Inflammatory macrophage treated with lipopolysaccharide for 4 hours (primary cell): ENCODE measurements around the gene NRP2.

ENCODE experiments used
- DNase-seq: peaks from one replicate; pipeline ENCODE4 v3.0.0-alpha.2; 2020

NRP2 gene

DNA sequence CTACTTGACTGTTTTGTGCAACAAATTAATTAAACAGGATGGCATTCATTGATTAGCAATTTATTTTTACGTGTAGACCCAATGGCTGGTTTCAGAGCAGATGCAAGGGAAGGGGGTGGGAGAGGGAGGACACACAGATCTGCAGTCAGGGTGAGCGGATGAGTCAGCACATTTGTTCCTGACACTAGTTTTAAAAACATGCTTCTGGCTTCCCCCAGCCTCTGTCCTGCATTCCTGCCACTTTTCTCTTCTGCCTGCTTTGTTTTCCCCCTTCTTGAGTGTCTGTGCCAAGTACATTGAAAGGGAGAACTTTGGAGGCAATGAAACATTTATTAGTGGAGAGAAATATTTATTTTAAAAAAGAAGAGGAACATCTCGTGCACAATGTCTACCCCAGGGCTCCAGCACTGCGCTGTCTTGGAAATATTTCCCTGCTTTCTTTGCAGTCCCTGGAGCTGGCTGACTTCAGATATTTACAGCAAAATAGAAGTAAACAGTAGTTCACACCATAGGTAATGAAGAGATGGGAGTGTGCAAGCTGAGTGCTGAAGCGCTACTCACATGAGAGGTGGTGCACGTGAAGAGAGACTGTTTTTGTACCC, 52.2 kb downstream of the NRP2 start:
- no peak for DNase-seq

DNA sequence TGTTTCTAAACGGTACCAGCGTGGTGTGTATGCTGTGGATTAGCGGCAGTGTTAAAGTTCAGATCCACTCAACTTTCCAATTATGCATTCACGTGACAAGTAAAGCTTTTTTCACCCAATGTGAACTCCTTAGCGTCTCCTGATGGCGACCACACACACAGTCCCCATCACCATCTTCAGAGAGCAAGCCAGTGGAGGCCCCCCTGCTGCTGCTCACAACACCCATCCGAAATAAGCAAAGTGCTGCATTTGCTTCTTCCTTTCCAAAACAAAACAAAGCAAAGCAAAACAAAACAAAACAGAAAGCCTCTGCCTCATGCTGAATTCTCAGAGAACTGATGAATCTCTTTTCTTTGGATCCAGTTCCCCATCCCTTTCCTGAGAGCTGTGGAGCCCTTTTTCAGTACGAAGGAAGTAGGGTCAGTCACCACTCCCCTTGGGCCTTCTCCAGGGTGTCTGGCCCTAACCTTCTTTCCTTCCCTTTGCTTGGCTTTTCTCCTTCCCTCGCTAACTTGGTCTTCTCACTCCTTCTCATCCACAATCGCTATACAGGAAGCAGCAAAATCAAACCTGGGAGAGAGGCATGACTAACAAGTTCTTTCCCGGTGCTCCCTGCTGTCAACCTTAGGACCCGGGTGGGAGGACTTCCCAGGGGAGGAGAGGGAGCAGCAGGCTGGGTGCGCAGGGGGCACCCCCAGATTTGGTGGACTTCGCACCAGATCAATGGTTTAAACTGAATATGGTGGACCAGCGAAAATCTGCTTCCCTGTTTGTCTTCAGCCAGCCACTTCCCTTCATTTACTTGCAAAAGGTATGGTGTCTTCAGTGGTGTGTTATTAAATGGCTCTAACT, 56.0 kb downstream of the NRP2 start:
- DNase-seq = no peak

DNA sequence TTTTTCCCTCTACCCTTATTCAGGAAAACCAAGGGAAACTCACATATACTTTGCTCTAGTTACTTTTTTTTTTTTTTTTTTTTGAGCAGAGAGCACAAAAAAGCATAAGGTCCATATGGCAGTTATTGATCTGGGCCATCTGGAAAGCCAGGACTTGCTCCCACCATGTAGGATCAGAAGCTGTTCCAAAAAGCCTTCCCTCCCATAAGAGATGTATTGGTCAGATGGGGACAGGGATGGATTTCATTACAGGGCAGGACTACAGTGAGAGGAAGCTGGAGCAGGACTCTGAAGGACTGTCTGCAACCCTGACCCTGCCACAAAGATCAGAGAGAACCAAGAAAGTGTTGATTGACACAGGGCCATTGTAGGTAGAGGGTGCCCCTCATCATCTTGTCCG, 57.3 kb downstream of the NRP2 start:
- no peak for DNase-seq

DNA sequence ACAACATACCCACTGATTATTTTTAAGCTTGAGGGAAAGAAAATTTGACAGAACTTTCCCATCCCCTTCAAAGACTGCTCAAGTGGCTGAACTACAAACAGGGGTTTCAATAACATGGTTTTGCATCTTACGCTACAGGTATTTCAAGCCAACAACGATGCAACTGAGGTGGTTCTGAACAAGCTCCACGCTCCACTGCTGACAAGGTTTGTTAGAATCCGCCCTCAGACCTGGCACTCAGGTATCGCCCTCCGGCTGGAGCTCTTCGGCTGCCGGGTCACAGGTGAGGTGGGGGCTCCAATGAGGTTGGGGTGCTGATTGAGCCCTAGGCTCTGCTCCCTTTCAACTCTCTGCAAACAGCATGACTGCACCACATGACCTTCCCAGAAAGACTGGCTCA, 58.1 kb downstream of the NRP2 start:
- DNase-seq = no peak

DNA sequence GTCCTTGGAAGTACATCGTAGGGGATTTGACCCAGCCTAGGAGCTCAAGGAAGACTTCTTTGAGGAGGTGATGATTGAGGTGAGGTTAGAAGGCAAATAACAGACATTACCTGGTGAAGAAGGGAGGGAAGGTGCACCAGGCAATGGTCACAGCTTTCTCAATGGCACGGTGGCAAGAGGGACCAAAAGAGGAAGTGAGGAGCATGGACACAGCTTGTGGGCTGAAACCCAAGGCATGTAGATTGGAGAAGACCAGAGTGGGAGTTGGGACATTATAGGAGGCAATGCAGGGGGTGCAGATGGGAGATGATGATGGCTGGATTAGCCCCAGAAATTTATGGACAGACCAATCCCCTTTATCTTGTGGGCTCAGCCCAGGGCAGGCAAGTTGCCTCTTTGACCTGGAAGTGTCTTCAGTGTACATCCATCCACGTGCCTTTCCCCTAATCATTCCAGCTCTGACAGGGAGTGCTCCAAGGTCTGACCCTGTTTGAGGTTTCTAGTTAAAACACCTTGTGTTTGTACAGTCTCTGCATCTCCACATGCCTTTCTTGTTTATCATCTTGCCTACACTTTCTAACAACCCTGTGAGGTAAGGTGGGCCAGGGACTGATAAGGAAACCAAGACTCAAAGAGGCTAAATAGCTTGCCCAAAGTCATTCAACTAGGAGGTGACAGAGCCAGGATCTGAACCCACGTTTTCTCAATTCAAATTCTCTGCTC, 59.1 kb downstream of the NRP2 start:
- no peak for DNase-seq

DNA sequence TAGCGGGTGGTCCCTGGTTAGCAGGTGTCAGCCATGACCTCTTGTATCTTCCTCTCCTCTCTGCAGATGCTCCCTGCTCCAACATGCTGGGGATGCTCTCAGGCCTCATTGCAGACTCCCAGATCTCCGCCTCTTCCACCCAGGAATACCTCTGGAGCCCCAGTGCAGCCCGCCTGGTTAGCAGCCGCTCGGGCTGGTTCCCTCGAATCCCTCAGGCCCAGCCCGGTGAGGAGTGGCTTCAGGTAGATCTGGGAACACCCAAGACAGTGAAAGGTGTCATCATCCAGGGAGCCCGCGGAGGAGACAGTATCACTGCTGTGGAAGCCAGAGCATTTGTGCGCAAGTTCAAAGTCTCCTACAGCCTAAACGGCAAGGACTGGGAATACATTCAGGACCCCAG, 60.8 kb downstream of the NRP2 start:
- DNase-seq = no peak

DNA sequence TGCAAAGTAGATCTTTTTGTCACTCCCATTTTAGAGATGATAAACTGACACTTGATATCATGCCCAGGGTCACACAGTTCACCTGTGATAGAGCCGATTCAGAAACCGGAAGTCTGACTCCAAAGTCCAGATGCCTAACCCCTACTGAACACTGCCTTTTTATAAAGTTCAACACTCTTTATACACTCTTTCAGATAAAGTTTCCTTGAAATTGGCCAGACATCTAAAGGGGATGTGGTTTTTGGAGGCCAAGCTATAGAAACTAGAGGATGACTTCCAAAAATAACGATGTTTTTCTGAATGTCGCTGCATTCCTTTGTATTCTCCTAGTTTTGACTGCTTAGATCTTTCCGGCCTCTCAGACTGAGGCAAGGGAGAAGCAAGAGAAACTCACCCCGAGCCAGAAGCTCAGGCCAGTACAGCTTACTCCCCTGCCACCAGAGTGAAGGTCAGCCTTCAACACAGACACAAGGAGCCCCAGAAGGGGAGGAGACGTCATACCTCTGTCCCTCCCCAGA, 61.8 kb downstream of the NRP2 start:
- no peak for DNase-seq

DNA sequence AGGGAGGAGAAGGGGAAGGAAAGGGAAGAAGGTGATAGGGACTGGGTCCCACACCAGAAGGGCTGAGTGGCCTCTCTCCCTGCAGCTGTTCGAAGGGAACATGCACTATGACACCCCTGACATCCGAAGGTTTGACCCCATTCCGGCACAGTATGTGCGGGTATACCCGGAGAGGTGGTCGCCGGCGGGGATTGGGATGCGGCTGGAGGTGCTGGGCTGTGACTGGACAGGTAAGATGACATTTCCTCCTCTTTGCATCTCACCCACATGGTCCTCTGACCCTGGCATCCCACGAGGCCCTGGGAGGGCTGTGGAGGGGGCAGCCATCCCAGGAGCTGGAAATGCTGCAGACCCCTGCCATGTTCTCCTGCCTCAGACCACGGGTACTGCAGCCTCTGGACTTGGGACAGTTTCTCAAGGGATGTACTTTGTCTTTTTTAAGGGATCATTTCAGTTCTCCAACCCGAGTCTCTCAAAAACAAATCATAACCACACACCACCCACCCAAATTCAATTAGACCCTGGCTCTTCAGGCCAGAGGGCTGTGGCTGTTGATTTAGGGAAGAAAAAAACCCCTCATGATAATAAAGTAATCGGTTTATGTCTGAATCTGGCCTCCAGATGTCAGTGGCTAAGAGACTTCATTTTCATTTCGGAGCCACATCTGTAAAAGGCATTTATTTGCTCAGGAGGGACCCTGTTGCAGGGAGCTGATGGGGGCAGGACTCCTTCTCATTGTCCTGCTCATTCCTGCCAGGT, 63.5 kb downstream of the NRP2 start:
- no peak for DNase-seq

DNA sequence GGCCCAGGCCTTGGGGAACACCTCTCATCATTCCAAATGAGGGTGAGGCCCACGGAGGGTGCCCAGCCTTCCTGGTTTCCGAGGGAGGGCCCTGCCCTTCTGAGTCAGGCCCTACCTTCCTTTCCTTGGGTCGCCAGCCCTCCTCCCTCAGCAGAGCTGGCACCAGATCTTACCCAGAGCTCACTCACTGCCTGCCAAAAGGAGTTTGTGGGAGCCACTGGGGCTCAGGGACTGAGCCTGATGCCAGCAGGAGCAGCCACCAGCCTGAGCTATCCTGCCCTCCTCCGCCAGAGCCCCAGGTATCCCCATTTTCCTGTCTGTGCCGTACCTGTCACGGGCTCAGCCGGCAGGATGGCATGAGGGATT, 64.1 kb downstream of the NRP2 start:
- DNase-seq = no peak

DNA sequence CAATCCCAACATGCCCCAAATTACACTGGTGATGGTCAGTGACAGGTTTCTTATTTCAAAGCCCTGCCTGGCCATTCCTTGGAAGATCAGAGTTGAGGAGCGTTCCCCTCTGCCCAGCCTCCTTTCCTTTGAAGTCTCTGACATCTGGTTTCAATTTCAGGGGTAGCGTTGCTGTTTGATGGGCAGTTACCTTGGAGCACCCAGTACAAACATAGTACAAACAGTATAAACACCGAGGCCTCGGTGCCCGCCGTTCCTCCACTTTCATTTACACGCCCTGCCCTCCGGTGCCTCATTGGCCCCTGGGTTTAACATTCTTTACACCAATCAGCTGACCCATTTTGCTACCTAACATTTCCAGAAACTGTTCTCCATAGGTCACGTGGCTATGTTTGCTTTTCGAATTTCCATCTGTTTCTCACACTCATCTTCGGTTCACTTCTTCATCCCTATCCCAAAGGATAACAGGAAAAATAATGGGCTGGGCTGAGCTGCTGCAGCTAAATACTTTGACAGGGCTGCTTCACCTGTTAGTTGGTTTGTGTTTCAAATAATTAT, 65.6 kb downstream of the NRP2 start:
- no peak for DNase-seq

DNA sequence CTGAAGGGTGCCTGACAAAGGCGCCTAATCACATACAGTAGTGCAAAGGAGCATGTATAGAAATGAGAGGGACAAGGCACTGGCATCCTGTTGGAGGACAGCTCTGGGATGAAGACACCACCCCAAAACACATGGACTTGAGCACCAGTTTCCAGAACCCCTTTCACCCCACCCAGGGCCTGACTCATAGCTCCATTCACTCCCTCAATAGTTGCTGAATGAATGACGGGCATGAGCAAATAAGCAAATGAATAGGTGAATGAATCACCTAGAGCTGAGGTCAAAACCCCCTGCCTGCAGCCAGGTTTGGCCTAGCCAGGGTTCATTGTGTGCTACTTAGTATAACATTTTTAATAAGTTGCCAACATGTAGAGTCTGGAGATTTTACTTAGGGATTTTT, 66.3 kb downstream of the NRP2 start:
- DNase-seq = no peak

DNA sequence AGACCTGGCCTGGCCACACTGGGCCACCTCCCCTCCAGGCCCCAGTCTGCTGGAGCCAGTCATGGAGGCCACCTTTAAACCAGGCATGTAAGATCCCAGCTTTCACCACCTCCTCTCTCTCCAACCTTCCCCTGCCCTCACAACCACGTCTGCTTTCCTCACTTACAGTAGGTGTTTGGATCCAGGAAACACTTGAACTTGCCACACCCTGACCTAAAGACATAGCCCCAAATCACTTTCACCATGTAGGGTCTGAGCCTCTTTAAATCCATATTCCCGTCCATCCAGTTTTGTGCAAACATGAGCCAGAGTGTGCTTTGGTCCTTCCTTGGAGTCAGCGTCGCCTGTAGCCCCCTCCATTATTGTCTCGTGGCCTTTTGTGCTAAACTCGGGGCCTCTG, 66.8 kb downstream of the NRP2 start:
- DNase-seq = no peak

DNA sequence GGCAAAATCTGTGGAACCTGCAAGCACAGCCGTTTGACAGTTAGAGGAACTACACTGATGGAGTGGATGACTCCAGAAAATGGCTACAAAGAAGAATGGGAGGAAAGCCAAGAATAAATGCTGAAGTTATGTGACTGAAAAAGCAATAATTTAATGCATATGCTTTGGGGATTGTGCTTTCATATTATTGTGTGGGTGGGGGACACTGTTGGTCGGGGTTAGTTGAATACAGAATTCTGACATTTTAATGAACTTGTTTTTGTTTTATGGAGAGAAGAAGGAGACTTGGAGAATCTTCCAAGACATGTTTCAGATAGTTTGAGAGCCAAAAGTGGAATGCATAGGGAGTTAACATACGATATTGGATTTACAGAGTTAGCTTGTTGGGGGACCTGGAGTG, 68.5 kb downstream of the NRP2 start:
- no peak for DNase-seq

DNA sequence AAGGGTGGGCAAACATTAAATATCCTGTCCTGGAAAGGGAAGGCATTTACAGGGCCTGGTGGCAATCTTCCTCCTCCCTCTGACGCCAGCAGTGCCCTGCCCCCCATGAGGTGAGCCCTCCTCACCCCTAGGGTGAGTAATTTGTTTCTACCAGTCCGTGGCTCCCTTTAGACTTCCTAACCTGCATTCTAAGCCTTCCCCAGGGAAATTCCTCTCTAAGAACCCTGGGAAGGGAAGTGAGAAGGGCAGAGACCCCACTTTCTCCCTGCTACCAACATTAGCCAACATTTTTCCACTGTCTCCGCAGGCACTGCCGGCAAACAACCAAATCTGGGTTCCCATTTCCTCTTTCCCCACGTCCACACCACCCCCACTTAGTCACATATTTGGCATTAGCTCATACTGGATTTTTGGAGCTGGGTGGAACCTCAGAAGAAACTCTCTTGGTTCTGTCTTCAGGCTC, 69.3 kb downstream of the NRP2 start:
- peak; percentile 79 for DNase-seq

DNA sequence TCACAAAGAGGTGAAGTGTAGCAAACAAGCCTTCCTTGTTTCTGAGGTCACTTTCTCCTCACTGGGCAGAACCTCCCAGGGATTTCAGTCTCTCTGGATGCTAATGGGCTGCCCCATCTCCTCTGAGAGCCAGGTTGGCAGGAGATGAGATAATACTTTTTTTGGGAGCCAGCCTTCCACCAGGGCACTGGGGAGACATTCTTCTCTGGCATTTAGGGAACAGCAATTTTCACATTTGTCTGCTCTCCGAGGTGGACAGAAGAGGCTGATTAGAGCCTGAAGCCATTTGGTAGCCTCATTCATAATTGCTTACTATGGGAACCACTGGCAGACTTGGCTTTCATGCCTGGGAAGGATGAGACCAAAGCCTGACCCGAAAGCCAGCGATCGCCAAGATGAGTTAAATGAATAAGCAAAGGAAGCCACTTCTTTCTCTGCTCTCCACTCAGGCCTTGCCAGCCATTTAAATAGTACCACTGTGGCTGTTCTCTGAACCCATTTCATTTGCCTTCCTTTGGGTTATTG, 70.1 kb downstream of the NRP2 start:
- no peak for DNase-seq

DNA sequence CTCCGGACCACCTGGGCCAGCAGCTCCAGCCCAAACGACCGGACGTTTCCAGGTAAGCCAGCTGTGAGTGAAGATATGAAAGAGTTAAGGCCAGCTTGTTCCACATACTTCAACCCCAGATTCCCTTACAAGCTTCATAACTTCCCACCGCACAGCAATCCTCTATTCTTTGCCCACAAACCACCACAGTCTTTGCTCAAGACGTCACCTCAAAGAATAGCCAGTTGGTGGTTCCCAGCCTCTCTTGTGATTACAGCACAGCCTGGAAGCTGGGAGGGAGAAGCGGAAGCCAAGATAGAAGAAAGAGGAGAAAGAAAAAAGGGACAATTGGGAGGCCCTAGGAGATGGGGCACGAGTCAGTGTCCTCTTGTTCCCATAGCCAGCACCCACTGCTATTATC, 70.6 kb downstream of the NRP2 start:
- DNase-seq = no peak

DNA sequence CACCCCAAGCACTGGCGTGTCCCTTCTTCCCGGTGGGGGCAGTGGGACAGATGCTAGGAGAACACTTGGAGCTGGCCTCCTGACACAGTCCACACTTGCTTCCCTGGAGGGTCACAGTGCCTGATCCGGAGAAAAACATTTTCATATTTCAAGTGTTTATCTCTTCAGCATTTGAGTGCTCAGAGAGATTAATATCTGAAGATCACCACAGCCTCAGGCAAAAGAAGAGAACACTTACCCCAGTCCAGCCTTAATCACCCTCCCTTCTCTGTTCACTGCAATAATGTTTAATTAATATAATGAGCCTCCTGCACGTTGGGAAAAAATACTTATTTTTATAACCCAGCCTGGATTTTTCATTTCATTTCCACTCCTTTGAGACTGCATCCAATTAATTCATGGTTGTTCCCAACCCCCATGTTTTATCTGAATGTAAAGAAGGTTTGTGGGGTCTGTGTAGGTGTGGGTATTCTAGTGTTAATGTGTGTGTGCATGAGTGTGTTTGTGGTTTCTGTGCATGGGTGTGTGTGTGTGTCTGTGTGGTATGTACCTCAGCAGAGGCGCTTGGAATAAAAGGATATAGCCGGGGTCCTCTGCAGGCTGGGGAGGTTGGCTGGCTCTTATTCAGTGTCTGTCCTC, 72.1 kb downstream of the NRP2 start:
- DNase-seq = no peak

DNA sequence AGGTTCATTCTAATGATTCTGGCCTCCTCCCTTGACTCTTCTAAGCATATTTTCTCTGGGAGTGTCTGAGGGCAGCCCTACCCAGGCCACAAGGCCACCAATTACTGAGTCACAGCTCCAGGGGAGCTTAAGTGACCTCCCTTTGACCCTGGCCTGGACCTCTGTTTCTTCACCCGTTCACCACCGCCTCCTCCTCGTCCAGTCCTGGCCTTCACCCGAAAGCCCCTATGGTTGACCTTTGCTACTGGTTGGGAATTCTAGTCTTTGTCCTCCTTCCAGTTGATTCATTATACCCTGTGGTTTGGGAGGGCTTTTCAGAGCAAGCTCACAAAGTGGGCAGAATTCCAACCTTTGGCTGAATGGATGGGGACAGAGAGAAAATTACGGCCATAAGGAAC, 72.6 kb downstream of the NRP2 start:
- no peak for DNase-seq

DNA sequence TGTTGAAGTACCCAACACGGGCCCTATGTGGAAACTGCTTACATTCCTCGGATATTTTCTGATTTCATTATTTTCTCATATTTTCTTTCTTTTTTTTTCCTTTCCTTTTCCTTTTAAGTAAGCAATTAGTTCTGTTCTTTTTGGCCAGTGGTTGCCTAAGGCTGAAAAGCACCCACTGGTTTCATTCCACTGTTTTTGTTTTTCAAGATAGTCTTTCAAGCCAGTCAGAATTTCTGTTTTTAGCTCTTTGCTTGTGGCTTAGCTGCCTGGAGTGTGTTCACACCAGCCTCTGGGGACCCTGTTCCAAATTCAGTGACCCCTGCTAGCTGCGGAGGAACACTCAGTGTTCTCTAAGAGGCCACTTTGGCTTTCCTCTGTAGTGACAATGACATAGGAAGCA, 73.6 kb downstream of the NRP2 start:
- no peak for DNase-seq

DNA sequence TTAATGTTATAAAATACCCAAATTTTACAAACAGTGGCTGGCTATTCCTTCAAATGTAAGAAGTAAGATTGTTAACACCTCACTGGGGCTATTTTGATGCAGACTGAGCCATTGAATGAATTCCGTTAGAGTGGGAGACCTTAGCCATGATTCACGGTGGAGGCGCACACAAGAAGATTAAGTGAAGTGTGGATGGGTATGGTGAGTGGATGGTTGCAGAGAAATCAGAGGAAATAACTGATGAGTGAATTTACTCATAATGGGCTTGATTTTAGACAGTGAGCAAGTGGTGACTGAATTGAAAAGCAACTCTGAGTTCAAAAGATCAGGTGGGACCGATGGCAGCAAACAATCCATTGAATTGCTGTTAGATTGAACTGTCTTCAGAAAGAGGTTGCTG, 75.0 kb downstream of the NRP2 start:
- DNase-seq = no peak

DNA sequence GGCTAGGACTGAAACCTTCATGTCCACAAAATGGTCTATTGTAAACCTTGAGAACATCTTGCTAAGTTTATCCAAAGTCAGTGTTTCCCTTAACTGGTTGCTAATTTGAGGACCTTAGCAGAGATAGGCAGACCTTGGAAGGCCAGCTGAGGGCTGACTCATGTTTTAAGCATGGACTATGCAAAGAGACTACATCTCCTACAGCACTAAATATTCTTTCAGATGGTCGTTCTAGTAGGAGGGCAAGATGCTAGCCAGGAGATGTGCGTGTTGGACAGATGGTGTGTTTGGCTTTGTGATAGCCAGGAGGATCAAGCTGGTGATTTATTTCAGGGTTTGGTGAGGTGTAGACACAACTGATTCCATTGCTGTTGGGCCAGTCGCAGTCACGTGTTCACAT, 75.8 kb downstream of the NRP2 start:
- DNase-seq = no peak

DNA sequence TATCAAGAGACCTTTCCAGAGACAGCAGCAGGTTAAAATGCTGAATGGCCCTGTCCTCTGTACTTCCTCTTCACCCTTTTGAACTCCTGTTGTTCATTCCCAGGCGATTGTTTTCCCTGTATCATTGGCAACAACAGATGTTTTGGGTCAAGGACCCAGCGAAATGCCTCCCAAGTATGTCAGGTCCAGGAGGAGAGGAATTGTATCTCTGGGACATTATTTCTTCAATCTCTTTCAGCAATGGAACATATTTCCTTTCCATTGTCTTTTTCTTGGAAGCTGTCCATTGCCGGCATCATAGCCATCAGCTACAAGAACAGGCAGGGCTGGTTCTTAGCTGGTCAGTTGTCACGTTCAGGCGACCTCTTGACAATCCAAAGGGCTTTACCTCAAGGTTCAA, 76.2 kb downstream of the NRP2 start:
- no peak for DNase-seq
